ENCODE data around the gene KCNG1. TPM values are rescaled to one million over a fixed set of nuclear protein-coding genes. Genes with fewer than 3 reads are reported as not detected.

The KCNG1 gene
- total and polyA plus RNA-seq, 2 donors from 2014 or later: 0.35 to 0.58 TPM

- Histone ChIP-seq H3K36me3 (ENCODE audit: control insufficient read depth in 2 of 3, insufficient read depth in 3 of 3, low read length in 3 of 3) (no peaks in the 10 kb centered on the region), H3K9ac (ENCODE audit: low read length in 3 of 3) (no peak overlapping the region), H3K27me3 (ENCODE audit: control insufficient read depth, insufficient read depth, low read length) (no peaks in the 10 kb centered on the region), H3K9me3 (ENCODE audit: control insufficient read depth in 2 of 3, insufficient read depth in 1 of 3, low read length in 3 of 3) (no peaks in the 10 kb centered on the region), H3K4me3 (ENCODE audit: low read length in 3 of 3) (no peak overlapping the region), H3K27ac (ENCODE audit: low read depth in 2 of 2, low read length in 2 of 2) (no peak overlapping the region), H3K4me1 (ENCODE audit: control insufficient read depth in 2 of 3, insufficient read depth in 2 of 3, low read depth in 1 of 3, low read length in 3 of 3) (no peaks in the 10 kb centered on the region)
- peak in 4 of 5 donors; percentile 82 to 86 (median 84) for DNase-seq
- intact Hi-C loops (cut with DNase I): no loop called here
- TF ChIP-seq, protein P1, sequence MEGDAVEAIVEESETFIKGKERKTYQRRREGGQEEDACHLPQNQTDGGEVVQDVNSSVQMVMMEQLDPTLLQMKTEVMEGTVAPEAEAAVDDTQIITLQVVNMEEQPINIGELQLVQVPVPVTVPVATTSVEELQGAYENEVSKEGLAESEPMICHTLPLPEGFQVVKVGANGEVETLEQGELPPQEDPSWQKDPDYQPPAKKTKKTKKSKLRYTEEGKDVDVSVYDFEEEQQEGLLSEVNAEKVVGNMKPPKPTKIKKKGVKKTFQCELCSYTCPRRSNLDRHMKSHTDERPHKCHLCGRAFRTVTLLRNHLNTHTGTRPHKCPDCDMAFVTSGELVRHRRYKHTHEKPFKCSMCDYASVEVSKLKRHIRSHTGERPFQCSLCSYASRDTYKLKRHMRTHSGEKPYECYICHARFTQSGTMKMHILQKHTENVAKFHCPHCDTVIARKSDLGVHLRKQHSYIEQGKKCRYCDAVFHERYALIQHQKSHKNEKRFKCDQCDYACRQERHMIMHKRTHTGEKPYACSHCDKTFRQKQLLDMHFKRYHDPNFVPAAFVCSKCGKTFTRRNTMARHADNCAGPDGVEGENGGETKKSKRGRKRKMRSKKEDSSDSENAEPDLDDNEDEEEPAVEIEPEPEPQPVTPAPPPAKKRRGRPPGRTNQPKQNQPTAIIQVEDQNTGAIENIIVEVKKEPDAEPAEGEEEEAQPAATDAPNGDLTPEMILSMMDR (IDR thresholded peaks at IDR 0.05; ENCODE audit: borderline replicate concordance, extremely low read depth, insufficient read depth): peak; percentile 47
- FAIRE-seq: no peak
Measured at GRCh38 chr20:51014797-51015722, 7.8 kb downstream of the KCNG1 start.

- DNase-seq (peak in 3 of 5 donors; percentile 69 to 84 (median 79)), FAIRE-seq (no peak)
- no peaks in the 10 kb centered on the region for H3K4me1 ChIP-seq (ENCODE audit: control insufficient read depth in 2 of 3, insufficient read depth in 2 of 3, low read depth in 1 of 3, low read length in 3 of 3)
- H3K4me3 ChIP-seq (ENCODE audit: low read length in 3 of 3): no peak overlapping the region
- no peak overlapping the region for H3K27ac ChIP-seq (ENCODE audit: low read depth in 2 of 2, low read length in 2 of 2)
- H3K9ac ChIP-seq (ENCODE audit: low read length in 3 of 3): no peak overlapping the region
- H3K27me3 ChIP-seq (ENCODE audit: control insufficient read depth, insufficient read depth, low read length): no peaks in the 10 kb centered on the region
- TF ChIP-seq, protein P1 (IDR thresholded peaks at IDR 0.05; ENCODE audit: borderline replicate concordance, extremely low read depth, insufficient read depth): no peak
- H3K9me3 ChIP-seq (ENCODE audit: control insufficient read depth in 2 of 3, insufficient read depth in 1 of 3, low read length in 3 of 3): no peaks in the 10 kb centered on the region
- H3K36me3 ChIP-seq (ENCODE audit: control insufficient read depth in 2 of 3, insufficient read depth in 3 of 3, low read length in 3 of 3): no peaks in the 10 kb centered on the region
- intact Hi-C loops (cut with DNase I): no loop called here
Measured at GRCh38 chr20:51013577-51014330, 9.2 kb downstream of the KCNG1 start.

- FAIRE-seq (no peak), DNase-seq (no peak)
- TF ChIP-seq, protein P1 (IDR thresholded peaks at IDR 0.05; ENCODE audit: borderline replicate concordance, extremely low read depth, insufficient read depth): no peak
- Histone ChIP-seq H3K36me3 (ENCODE audit: control insufficient read depth in 2 of 3, insufficient read depth in 3 of 3, low read length in 3 of 3) (no peaks in the 10 kb centered on the region), H3K27ac (ENCODE audit: low read depth in 2 of 2, low read length in 2 of 2) (no peak overlapping the region), H3K9ac (ENCODE audit: low read length in 3 of 3) (no peak overlapping the region), H3K9me3 (ENCODE audit: control insufficient read depth in 2 of 3, insufficient read depth in 1 of 3, low read length in 3 of 3) (no peaks in the 10 kb centered on the region), H3K4me1 (ENCODE audit: control insufficient read depth in 2 of 3, insufficient read depth in 2 of 3, low read depth in 1 of 3, low read length in 3 of 3) (no peaks in the 10 kb centered on the region), H3K27me3 (ENCODE audit: control insufficient read depth, insufficient read depth, low read length) (no peaks in the 10 kb centered on the region), H3K4me3 (ENCODE audit: low read length in 3 of 3) (no peak overlapping the region)
- intact Hi-C loops (cut with DNase I): no loop called here
Measured at GRCh38 chr20:51012357-51012756, 10.6 kb downstream of the KCNG1 start.
